KMS-11 (cell line): ENCODE data around the gene APOL4.
"Not testable (repeated sequence)": the region's sequence is repeated elsewhere in the genome, so short reads cannot be mapped to it uniquely, and the experiment has no call there.

Experiments used
- H2AFZ ChIP-seq: fragments of 200-600 bp; sonication (generic); 2 replicates; pipeline ENCODE4 v1.6.1; 2016; ENCODE audit warnings: antibody characterized with exemption, mixed run types, low read depth
- H3K27ac ChIP-seq: fragments of 200-600 bp; sonication (generic); 2 replicates; pipeline ENCODE4 v1.6.1; 2016; ENCODE audit warnings: mild to moderate bottlenecking, mixed run types
- H3K27me3 ChIP-seq: fragments of 200-600 bp; sonication (generic); 2 replicates; pipeline ENCODE4 v1.6.1; 2017; ENCODE audit warnings: mild to moderate bottlenecking, low read depth, mixed run types, moderate library complexity; ENCODE audit not compliant: insufficient read depth
- H3K36me3 ChIP-seq: fragments of 200-600 bp; sonication (generic); 2 replicates; pipeline ENCODE4 v1.6.1; 2017; ENCODE audit warnings: mild to moderate bottlenecking, mixed run types; ENCODE audit not compliant: insufficient read depth
- H3K4me1 ChIP-seq: fragments of 200-600 bp; sonication (generic); 2 replicates; pipeline ENCODE4 v1.6.1; 2016; ENCODE audit warnings: mild to moderate bottlenecking, low read depth, mixed run types; ENCODE audit not compliant: poor library complexity, severe bottlenecking
- H3K4me2 ChIP-seq: fragments of 200-600 bp; sonication (generic); 2 replicates; pipeline ENCODE4 v1.7.0; 2016; ENCODE audit warnings: mild to moderate bottlenecking, mixed run types
- H3K4me3 ChIP-seq: fragments of 200-600 bp; sonication (generic); IDR thresholded peaks from 2 replicates; pipeline ENCODE4 v1.6.1; 2017; ENCODE audit warnings: low read depth, low read length, mixed read lengths; ENCODE audit not compliant: insufficient read depth
- H3K79me2 ChIP-seq: fragments of 200-600 bp; sonication (generic); 2 replicates; pipeline ENCODE4 v1.6.1; 2016; ENCODE audit warnings: low read depth, mixed run types; ENCODE audit not compliant: insufficient read depth
- H3K9ac ChIP-seq: fragments of 200-600 bp; sonication (generic); 2 replicates; pipeline ENCODE4 v1.6.1; 2016; ENCODE audit warnings: mild to moderate bottlenecking, mixed run types
- H4K20me1 ChIP-seq: fragments of 200-600 bp; sonication (generic); 2 replicates; pipeline ENCODE4 v1.6.1; 2016; ENCODE audit warnings: mild to moderate bottlenecking, mixed run types; ENCODE audit not compliant: insufficient read depth
- CTCF ChIP-seq: fragments of 200-600 bp; sonication (generic); conservative IDR thresholded peaks from 2 replicates; pipeline ENCODE4 v1.6.1; 2017; ENCODE audit warnings: low read depth, mild to moderate bottlenecking, antibody characterized with exemption, low read length, moderate library complexity, mixed read lengths

The APOL4 gene

DNA sequence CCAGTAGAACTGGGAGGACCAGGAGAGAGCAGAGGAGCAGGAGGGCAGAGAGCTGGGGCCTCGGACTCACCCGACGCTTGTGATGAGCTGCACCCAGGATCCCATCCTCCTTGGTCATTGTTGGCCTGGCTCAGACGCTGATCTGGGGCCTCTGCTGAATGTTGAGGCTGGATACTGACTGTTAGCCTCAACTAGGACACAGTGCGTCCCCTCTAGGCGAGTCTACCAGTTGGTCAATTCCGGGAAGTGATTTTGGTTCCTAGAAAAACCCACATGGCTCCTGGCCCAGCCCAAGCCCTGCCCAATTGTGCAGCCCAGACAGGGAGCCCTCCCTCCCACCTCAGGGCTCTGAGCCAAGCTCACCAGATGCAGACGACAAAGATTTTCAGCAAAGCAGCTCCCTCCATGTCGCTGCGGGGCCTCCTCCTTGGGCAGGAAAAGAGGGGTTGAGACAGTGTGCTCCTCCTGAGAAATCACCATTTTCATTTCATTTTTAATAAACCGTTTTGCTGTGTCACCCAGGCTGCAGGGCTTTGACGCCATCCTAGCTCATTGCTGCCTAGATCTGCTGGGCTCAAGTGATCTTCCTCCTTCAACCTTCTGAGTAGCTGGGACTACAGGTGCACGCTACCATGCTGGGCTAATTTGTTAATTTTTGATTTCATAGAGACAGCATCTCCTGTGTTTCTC, at the start of gene APOL4:
TSS of gene APOL4 (minus strand) at position 180 of the 690 bp plus-strand sequence. CDS start at position 105, 75 bp downstream.
- no peak within 1 kb of the TSS for H3K27ac ChIP-seq
- no peaks in the 10 kb centered on the region for H4K20me1 ChIP-seq
- no peaks in the 10 kb centered on the region for H3K27me3 ChIP-seq
- no peaks in the 10 kb centered on the region for H3K36me3 ChIP-seq
- TF ChIP-seq CTCF = no peak
- no peak within 1 kb of the TSS for H3K4me3 ChIP-seq
- no peak within 1 kb of the TSS for H3K9ac ChIP-seq
- H3K4me1 ChIP-seq = peaks cover 16% of the 10 kb centered on the region
- no peaks in the 10 kb centered on the region for H3K79me2 ChIP-seq
- no peak within 1 kb of the TSS for H3K4me2 ChIP-seq
- H2AFZ ChIP-seq = no peak within 1 kb of the TSS

DNA sequence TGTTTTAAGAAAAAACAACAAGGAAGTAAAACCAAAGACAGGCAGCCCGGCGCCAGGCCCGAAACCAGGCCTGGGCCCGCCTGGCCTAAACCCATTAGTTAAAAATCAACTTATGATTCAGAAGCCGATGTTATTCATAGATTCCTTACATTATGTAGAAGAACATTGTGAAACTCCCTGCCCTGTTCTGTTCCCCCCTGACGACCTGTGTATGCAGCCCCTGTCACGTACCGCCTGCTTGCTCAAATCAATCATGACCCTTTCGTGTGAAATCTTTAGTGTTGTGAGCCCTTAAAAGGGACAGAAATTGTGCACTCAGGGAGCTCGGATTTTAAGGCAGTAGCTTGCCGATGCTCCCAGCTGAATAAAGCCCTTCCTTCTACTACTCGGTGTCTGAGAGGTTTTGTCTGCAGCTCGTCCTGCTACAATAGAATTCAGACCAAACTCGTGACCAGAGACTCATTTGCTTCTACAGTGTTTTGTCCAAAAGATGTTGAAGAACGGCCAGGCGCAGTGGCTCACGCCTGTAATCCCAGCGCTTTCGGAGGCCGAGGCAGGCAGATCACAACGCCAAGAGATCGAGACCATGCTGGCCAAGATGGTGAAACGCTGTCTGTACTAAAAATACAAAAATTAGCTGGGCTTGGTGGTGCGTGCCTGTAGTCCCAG, 48.8 kb upstream of the APOL4 start:
- not testable (repeated sequence) for H3K79me2 ChIP-seq, H3K4me2 ChIP-seq, H2AFZ ChIP-seq, H4K20me1 ChIP-seq, H3K36me3 ChIP-seq, H3K9ac ChIP-seq, H3K4me3 ChIP-seq, H3K27me3 ChIP-seq, H3K27ac ChIP-seq
- peaks cover 21% of the 10 kb centered on the region for H3K4me1 ChIP-seq

DNA sequence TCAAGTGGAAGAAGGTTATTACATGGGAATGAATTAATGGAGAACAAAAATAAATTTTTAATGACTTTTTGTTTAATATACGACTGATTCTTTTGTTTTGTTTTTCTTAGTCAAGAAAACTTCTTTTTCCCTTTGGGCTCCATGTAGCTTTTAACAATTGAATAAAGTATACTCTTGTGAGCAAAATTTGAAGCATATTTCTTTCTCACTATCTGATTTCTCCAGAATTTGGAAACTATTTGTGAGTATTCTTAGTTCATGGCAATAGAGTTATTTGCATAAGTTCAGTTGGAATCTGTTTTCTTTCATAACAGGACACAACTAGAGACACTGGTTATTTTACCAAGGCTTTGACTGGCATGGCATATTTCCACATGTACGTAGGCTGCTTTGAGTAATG, 47.6 kb upstream of the APOL4 start:
- H3K4me3 ChIP-seq = no peak overlapping the region
- peaks cover 18% of the 10 kb centered on the region for H3K4me1 ChIP-seq
- H4K20me1 ChIP-seq = no peaks in the 10 kb centered on the region
- no peak for TF ChIP-seq CTCF
- no peak overlapping the region for H3K27ac ChIP-seq
- H3K4me2 ChIP-seq = no peak overlapping the region
- H3K27me3 ChIP-seq = no peaks in the 10 kb centered on the region
- H3K79me2 ChIP-seq = no peaks in the 10 kb centered on the region
- H2AFZ ChIP-seq = no peak overlapping the region
- H3K36me3 ChIP-seq = no peaks in the 10 kb centered on the region
- H3K9ac ChIP-seq = no peak overlapping the region

- Histone ChIP-seq H3K27ac (no peak overlapping the region), H3K4me1 (peaks cover 6% of the 10 kb centered on the region), H4K20me1 (no peaks in the 10 kb centered on the region), H3K4me3 (no peak overlapping the region), H3K79me2 (no peaks in the 10 kb centered on the region), H3K27me3 (no peaks in the 10 kb centered on the region), H3K36me3 (no peaks in the 10 kb centered on the region), H3K9ac (no peak overlapping the region), H2AFZ (no peak overlapping the region), H3K4me2 (no peak overlapping the region)
- no peak for TF ChIP-seq CTCF
These were observed 46.3 kb upstream of the APOL4 start for GRCh38 chr22:36247955-36248354.

DNA sequence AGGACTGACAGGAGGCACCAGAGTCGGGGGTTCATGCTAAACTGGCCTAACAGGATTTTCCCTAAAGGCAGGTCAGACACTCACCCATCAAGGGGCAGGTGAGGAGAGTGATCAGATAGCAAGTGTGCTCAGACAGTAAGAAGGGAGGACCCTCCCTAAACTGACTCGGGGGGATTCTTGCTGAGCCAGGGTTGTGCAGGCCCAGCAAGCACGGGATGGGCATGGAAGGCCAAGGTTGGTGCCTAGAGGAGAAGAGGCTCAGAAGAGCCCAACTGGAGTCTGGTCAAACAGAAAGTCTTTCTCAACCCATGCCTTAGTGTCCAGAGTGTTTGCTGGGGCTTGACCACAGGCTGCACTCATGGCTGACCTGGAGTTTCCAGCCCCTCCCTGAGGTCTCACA, 45.1 kb upstream of the APOL4 start:
- no peak for TF ChIP-seq CTCF
- Histone ChIP-seq H3K27me3 (no peaks in the 10 kb centered on the region), H3K4me2 (no peak overlapping the region), H3K36me3 (no peaks in the 10 kb centered on the region), H3K79me2 (no peaks in the 10 kb centered on the region), H3K4me3 (no peak overlapping the region), H3K27ac (no peak overlapping the region), H2AFZ (no peak overlapping the region), H4K20me1 (no peaks in the 10 kb centered on the region), H3K9ac (no peak overlapping the region), H3K4me1 (no peaks in the 10 kb centered on the region)
